HG02642 (cell line): ENCODE measurements around the gene KRT83.
"Not testable (repeated sequence)": the region's sequence is repeated elsewhere in the genome, so short reads cannot be mapped to it uniquely, and the experiment has no call there.

Experiments
- ATAC-seq: cut with Tn5 transposase; IDR thresholded peaks from one replicate; pipeline ENCODE4 v1.9.1; 2021; ENCODE audit warnings: mild to moderate bottlenecking; ENCODE audit not compliant: unreplicated experiment, poor library complexity

The KRT83 gene

DNA sequence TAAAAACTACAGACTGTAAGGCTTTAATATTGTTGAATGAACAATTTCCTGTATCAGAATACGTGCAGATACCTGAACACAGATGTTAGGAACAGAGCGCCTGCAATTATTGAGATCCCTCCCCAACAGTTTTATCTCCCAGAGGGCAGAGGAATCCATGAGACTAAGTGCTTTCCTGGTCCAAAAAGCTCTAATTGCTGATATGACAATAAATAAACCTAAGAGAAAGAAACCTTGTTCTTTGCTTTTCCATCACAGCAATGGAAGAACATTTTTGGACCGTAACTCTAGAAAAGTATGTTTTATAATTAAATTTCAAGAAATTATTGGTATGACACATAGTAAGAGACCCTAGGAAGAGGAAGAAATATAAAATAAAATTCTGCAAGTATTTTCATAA, 13.0 kb upstream of the KRT83 start:
- ATAC-seq = no peak

DNA sequence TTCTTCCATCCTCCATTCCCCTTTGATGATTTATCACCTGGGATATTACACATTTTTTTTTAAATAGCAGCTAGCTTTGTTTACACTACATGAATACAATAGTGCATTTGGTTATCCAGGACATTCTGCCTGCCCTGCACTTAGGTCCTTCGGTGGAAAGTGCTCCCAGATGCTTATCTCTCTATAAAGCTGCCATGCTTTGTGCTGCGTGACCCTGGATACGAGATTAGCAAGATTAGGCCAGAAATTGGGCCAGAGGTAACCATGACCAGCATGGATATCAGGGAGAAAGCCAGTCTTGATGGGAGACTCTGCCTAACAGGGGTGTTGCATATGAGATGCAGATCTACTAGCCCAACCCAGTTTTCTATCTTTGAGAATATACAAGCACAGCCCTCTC, 12.1 kb upstream of the KRT83 start:
- ATAC-seq = no peak

DNA sequence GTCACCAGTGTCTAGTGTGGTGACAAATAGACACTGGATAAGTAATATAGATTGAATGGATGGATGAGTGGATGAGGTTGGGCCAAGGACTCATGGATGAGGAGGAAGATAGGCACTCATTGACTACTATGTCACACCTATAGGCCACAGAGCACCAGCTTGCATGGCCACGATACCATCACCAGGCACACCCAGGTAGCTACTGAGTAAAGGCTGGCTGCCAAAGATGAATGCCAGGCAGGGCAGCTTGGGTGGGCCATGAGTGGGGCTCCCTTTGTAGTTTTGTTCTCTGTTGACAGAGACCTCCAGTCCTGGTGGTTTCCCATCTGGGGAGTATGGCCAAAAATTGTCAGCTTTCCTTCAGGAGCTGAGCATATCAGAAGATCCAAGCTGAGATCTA, 11.2 kb upstream of the KRT83 start:
- no peak for ATAC-seq

DNA sequence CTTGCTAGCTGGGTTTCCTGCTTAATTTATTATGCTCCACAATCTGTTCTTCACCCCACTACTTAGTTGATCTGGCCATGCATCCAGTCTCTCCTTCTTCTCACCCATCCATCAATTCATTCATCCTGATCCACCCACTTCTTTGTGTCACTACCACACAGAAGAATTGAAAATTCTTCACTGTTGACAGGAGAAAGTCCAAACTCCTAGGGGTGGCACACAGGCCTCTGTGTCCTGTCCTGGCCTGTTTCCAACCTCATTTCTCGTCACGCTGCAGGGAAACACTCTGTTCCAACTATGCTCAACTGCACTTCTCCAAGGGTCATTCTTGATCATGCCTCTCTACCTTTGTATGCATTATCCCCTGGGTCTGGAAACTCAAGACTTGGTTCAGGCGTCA, 10.6 kb upstream of the KRT83 start:
- ATAC-seq = no peak

DNA sequence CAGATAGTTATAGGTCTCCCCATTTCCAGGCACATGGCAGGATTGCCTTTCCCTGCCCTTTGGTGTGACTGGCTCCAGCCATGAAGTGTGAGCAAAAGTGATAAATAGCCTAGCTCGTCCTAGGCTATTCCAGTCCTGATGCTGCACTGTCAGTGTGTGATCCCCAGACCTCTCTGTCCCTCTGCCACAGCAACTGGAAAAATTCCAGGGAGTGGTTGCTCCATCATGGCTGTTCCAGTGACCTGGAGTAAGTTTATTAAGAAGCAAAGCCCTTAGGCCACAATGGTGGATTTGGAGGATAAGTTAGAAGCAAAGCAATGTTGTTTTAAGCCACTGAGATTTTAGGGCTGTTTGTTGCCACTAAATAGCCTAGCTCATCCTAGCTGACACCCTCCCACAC, 9.8 kb upstream of the KRT83 start:
- no peak for ATAC-seq

DNA sequence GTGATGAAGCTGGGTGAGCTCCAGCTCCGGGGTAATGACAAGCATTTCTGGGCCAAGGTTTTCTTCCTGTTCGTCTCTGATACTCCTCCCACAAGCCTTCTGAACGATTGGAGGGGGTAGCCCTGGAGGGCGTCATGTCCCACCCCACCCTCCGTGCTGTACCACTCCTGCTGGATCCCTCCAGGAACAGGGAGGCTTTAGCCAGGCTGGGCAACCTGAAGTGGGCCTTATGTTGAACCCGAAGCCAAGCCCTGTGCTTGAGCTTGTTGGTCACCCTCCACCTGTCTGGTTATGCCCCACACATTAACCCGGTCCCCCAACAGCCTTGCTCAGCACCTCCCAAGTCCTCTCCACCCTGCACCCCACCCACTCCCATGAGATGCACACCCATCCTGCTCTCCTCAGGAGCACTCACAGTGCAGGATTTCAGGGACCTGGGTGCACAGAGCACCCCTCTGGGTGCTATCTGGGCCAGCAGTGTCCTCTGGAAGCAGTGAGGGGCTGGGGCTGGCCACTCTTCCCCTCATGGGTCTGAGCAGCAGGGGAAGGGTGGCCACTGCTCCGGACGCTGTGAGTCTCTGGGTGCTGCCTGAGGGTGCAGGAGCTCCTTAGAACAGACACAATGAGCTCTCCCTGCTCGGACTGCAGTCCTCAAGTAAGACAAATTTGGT, 6.8 kb upstream of the KRT83 start:
- no peak for ATAC-seq

DNA sequence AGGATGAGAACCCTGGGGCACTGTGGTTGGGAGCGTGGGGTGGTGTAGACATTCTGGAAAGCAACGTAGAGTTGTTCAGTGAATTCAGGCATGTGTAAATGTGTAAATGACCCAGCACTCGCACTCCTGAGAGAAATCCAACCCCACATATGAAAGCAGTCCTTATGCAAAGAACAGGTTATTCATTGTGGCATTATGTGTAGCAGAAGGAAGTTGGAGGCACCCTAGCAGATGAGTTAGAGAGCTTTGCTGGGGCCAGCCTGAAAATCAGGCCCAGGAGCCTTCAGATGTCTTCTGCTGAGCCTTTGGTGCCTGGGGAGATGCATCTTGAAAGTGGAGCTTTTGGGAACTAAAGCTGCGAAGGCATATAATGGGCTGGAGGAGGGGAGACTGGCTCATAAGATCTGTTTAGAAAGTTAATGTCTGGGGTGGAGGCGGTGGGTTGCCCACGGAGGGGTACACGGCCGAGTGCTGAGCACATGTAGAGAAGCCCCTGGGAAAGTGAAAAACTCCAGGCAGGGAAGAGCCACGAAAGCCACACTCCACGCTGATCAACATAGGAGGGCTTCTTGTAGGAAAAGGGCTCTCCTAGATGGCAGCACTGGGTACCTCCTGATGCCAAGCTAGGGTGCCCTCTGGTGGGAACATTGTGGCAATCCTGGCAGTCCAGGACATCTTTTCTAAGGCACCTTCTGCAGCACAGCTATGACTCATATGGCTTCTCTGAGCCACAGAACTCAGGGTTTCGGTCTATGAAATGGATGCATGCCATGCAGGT, 6.0 kb upstream of the KRT83 start:
- ATAC-seq = peak; percentile 88

DNA sequence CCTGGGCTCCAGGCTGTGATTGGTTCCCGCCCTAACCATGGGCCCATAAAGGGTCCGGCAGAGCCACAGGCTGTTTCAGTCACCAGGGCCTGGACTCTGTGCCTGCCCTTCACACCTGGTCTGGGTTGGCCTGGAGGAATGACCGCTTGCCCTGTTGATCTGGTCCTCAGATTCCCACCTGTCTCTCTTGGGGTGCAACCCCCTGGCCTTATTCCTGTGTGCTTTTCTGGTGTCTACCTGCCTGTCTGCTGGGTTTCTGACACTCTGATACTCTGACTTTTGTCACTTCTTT, 2.9 kb upstream of the KRT83 start:
- ATAC-seq = no peak

DNA sequence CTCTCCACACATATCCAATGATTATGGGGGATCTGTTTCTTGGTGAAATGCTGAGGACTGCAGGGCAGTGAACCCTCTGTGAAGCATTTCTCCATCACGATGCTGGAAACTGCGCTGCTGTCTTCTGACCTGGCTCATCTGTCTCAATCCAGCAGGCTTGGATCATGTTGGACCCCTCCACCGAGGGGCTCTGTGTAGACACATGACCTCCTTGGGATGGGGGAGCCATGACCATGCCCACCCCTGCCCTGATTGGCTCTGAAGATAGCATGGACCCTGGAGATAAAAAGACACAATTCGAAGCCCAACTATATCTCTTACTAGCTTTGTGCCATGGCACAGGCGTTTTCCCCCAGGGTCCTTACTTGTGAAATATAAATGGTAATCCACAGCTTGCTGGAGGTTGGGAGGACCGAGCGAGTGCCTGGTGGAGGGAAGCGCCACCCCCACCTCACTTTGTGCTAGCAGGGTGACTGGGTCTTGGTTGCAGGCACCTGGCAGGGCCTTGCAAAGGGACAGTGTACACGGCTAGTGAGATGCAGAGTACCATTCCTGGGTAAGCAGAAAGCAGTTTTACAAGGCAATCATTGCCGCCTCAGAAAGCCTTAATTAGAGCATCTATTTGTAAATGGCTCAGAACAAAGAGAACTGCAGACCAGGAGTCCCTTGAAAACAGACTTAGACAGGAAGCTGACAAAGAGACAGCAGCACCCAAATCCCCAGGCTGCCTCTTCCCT, 2.4 kb upstream of the KRT83 start:
- no peak for ATAC-seq

DNA sequence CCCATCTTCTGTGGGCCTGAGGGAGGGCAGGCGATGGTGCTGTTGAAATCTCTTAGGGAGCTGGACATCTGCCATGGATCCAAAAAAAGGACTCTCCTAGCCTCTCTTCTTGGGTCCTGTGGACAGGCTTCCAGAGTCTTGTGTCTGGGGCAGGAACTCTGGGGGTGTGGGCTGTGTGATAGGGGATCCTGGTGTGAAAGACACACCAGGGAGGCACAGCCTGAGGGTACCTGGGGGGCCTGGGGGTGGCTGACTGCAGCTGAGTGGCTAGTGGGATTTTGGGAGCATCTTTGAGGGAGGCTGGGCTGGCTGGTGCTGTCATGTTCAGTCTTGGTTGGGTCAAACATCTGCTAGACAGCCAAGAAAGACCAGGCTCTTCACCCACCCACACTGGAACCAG, 1.8 kb upstream of the KRT83 start:
- ATAC-seq = no peak

DNA sequence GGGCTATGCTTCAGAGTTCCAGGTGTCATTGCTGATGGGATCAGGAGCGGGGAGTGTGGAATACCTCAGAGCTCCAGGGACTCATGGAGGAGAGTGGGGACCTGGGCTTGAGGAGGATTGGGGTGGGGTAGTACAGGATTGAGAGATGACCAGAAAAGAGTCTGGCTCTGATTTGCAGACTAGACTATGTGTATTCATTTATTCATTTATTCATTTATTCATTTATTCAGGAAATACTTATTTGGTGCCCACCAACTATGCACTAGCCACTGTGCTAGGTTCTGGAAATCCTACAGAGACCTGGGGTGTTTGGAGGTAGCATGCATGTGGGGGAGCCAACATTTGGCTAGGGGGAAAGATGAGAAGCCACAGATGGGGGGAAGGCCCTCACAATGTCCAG, 871 bp upstream of the KRT83 start:
- no peak for ATAC-seq

DNA sequence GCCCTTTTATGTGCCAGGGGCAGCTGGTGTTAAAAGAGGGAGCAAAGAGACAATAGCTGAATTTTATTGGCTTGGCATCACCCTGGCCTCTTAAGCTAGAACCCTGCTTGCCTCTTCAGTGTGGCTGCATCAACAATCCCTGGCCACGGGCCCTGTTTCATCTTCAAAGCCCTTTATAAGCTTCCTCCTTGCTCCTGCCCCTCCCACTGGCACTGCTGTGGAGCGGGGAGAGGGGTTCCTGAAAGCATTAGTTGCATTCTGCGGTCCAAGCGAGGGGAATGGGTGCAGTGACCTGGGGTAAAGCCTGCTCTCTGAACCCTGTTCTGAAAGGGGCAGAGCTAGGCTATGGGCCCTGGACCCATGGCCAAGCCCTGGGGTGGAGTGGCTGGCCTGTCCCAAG, 220 bp upstream of the KRT83 start:
- ATAC-seq = no peak

DNA sequence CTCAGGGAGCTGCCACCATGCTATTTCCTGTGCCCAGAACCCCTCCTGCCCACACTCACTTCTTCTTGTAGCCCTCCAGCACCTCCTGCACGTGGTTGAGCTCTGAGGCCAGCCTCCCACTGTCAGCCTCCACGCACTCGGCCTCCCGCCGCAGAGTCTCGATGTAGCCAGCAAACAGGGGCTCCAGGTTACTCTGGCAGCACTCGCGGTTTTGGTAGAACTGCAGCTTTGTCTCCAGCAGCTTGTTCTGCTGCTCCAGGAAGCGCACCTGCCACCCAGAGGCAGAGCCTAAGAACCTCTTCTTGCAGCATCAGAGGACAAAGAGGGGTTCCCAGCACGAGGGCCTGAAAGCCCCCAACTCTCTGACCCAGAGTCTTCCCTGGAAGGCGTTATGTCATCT, 2.1 kb downstream of the KRT83 start:
- no peak for ATAC-seq

DNA sequence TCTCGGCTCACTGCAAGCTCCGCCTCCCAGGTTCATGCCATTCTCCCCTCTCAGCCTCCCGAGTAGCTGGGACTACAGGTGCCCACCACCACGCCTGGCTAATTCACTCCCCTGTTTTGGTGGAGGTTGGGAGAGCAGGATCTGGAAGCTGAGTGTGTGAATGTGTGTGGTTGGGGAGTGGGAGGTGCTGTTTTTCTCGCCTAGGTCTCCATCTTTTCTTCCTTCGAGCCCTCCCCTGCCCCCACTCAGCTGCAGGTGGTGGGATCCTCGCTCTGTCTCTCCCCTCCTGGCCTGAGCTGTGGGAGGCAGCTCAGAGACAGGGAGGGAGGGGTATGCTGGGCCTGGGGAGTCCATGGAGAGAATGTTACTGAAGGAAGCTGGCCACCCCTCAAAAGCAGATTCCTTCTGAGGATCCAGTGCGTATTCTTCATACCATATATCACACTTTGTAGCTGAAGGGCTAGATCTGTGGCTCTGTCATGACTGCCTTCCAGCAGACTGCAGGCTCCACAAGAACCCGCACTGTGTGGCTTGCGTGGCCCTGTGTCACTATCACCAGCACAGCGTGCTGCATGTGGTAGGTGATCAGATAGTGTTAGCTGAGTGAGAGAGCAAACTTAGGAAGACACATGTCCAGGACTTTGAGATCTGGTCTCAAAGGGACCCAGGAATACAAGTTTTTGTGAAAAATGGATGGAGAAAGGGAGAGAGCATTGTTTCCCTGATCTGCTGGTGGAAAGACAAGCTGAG, 2.8 kb downstream of the KRT83 start:
- no peak for ATAC-seq

DNA sequence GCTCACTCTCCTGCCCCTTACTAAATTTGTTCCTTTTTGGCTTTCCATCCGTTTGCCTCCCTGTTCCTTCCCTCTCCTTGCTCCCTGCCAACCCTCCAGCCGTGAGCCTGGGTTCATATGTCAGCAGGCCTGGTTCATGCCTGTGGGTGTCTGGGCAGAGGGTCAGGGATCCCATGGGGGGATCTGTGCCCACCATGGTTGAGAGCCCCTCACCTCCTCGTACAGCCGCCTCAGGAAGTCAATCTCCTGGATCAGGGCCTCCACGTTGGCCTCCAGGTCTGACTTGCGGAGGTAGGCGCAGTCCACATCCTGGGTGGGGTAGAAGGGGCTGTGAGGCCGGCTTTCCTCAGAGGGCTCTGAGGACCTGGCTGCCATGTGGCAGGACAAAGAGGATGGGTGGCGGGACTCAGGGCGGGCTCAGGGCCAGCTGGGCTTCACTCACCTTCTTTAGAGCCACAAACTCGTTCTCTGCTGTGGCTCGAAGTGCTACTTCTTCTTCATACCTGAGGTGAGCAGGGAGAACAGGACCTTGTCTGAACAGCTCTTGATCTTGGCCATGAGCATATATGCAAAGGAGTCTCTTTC, 3.6 kb downstream of the KRT83 start:
- ATAC-seq = no peak

DNA sequence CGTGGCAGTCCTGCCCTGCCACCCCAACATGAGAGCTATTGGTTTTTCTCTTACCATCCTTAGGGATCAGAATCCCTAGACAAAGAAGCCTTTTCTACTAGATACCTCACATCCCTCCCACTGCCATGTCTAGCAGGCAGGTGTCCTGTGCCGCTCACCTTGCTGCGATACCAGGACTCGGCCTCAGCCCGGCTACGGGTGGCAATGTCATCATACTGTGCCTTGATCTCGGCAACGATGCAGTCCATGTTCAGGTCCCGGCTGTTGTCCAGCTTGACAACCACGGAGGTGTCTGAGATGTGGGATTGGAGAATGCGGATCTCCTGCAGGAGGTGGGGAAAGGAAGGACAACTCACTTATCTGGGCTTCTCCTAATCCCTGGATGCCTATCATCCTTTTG, 4.5 kb downstream of the KRT83 start:
- ATAC-seq = no peak

DNA sequence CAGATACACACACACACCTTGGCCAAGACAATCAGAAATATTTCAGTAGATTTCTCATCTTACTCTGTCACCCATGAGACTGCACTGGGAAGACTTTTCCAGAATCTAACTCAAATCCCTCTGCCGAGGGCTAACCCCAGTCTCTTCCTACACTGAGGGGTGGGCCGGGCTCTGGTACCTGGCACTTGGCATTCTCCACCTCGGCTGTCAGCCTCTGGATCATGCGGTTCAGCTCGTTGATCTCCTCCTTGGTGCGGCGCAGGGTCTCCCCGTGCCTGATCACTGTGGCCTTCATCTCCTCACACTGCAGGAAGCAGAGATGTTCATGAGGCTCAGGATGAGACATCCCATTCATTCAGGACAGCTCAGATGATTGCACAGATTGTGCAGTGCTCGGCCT, 4.9 kb downstream of the KRT83 start:
- ATAC-seq = no peak

DNA sequence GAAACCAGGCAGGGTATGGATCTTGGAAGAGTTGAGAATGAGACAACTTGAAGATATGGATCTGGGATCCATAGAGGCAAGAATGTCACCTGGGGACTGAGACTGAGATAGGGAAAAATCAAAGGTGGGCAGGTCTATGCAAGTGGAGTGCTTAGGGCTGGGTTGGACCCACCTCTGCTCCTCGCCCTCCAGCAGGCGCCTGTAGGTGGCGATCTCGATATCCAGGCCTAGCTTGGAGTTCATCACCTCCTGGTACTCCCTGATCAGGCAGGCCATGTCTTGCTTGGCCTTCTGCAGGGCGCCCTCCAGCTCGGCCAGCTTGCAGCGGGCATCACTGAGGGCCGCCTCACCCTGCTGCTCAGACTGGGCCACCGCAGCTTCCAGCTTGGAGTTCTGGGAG, 5.5 kb downstream of the KRT83 start:
- ATAC-seq = not testable (repeated sequence)

DNA sequence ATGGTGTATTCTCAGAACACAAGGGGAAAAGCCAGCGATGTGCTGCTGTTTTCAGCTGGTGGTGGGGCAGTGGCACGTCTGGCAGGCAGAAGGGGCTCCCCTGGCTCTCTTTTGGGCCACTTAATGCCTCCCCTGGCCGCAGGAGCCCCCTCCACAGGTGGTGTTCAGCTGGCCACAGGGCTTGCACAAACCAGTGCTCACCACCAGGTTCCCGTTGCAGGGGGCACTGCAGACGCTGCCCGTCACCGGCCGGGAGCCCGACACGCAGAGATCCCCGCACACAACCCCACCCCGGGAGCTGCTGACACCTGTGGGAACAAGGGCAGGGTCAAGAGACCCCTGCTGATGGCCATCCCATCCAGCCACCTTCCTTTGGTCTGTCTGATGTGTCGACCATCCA, 6.7 kb downstream of the KRT83 start:
- ATAC-seq = no peak

DNA sequence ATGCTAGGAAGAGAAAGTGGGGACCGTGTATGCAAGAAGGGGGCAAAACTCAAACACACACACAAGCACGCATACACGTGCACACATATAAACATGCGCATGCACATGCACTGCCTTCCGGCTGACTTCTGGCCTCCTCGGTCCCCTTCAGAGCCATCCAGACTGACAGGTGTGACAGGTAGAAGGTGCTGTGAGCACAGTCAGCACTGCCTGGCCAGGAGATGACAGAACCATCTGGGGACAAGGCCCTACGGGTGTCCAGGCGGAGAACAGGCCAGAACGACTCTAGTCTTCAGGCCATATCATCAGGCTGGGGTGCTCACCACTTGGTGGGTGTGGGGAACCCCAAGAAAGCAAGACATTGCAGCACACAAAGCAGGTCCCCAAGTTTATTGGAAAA, 7.3 kb downstream of the KRT83 start:
- no peak for ATAC-seq

DNA sequence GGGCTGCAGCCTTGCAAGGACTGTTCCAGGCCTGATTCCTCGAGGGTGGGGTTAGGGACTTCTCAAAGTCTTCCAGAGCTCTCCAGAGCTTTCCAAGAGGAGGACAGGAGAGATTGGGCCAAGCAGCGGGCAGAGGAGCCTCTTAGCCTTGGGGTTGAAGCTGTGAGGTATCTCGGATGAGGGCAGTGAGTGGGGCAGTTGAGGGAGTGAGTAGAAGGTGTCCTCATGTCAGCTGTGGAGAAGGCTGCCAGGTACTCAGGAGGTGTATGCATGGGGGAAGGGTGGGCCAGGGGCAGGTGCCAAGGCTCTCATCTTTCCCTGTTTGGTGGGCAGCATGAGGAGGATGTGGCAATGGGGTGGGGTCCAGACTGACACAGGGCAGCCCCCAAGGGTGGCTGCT, 7.7 kb downstream of the KRT83 start:
- ATAC-seq = no peak
